H9 (cell line): ENCODE results near the gene APOL6. TPM values are rescaled to one million over a fixed set of nuclear protein-coding genes. Genes with fewer than 3 reads are reported as not detected.

Source experiments
- DNase-seq: peaks from one replicate; pipeline ENCODE4 v3.0.0-alpha.2; 2017
- H2AFZ ChIP-seq: one replicate; pipeline ENCODE4 v1.6.1; 2013; ENCODE audit warnings: mild to moderate bottlenecking, low read length, control low read depth, moderate library complexity
- H2AK5ac ChIP-seq: 2 replicates; pipeline ENCODE4 v1.6.1; 2013; ENCODE audit warnings: low read length, control low read depth, mixed read lengths; ENCODE audit not compliant: insufficient read length
- H2BK120ac ChIP-seq: one replicate; pipeline ENCODE4 v1.6.1; 2013; ENCODE audit warnings: low read depth, mild to moderate bottlenecking, low read length, control low read depth, inconsistent platforms; ENCODE audit not compliant: poor library complexity, severe bottlenecking
- H2BK12ac ChIP-seq: 2 replicates; pipeline ENCODE4 v1.6.1; 2013; ENCODE audit warnings: low read length, control low read depth, mixed read lengths, low read depth; ENCODE audit not compliant: insufficient read length
- H2BK15ac ChIP-seq: 2 replicates; pipeline ENCODE4 v1.6.1; 2013; ENCODE audit warnings: low read depth, low read length, control low read depth
- H2BK20ac ChIP-seq: one replicate; pipeline ENCODE4 v1.6.1; 2013; ENCODE audit warnings: low read depth, mild to moderate bottlenecking, low read length, control low read depth, inconsistent platforms; ENCODE audit not compliant: poor library complexity, severe bottlenecking
- H2BK5ac ChIP-seq: 2 replicates; pipeline ENCODE4 v1.6.1; 2013; ENCODE audit warnings: low read length, control low read depth, mixed read lengths; ENCODE audit not compliant: insufficient read length
- H3K14ac ChIP-seq: 2 replicates; pipeline ENCODE4 v1.6.1; 2013; ENCODE audit warnings: low read length, control low read depth; ENCODE audit not compliant: insufficient read depth
- H3K18ac ChIP-seq: 2 replicates; pipeline ENCODE4 v1.6.1; 2013; ENCODE audit warnings: low read depth, mild to moderate bottlenecking, mixed read lengths, low read length, control low read depth; ENCODE audit not compliant: insufficient read length
- H3K23ac ChIP-seq: 2 replicates; pipeline ENCODE4 v1.6.1; 2013; ENCODE audit warnings: low read length, control low read depth, mixed read lengths, low read depth; ENCODE audit not compliant: insufficient read length
- H3K23me2 ChIP-seq: 2 replicates; pipeline ENCODE4 v1.6.1; 2013; ENCODE audit warnings: low read depth, mild to moderate bottlenecking, mixed read lengths, low read length, control low read depth; ENCODE audit not compliant: insufficient read length, poor library complexity, severe bottlenecking
- H3K27ac ChIP-seq: 2 replicates; pipeline ENCODE4 v1.5.1; 2013; ENCODE audit warnings: low read length, control low read depth, mixed read lengths, low read depth; ENCODE audit not compliant: insufficient read length
- H3K27me3 ChIP-seq: 2 replicates; pipeline ENCODE4 v1.6.1; 2013; ENCODE audit warnings: low read length, control low read depth, inconsistent platforms; ENCODE audit not compliant: insufficient read depth
- H3K4ac ChIP-seq: 2 replicates; pipeline ENCODE4 v1.6.1; 2013; ENCODE audit warnings: low read depth, mild to moderate bottlenecking, control low read depth, inconsistent platforms, low read length, moderate library complexity
- H3K4me1 ChIP-seq: 2 replicates; pipeline ENCODE4 v1.6.1; 2013; ENCODE audit warnings: low read length, control low read depth, inconsistent platforms; ENCODE audit not compliant: insufficient read depth
- H3K4me2 ChIP-seq: 2 replicates; pipeline ENCODE4 v1.6.1; 2013; ENCODE audit warnings: low read length, control low read depth, mixed read lengths; ENCODE audit not compliant: insufficient read length, insufficient read depth
- H3K56ac ChIP-seq: 2 replicates; pipeline ENCODE4 v1.6.1; 2013; ENCODE audit warnings: low read depth, mild to moderate bottlenecking, mixed read lengths, low read length, control low read depth; ENCODE audit not compliant: insufficient read length
- H3K79me1 ChIP-seq: 2 replicates; pipeline ENCODE4 v1.6.1; 2013; ENCODE audit warnings: low read depth, mild to moderate bottlenecking, moderate library complexity, low read length, control low read depth, inconsistent platforms; ENCODE audit not compliant: insufficient read depth, poor library complexity, severe bottlenecking
- H3K79me2 ChIP-seq: 2 replicates; pipeline ENCODE4 v1.6.1; 2013; ENCODE audit warnings: low read length, control low read depth, inconsistent platforms; ENCODE audit not compliant: insufficient read depth
- H3K9ac ChIP-seq: 2 replicates; pipeline ENCODE4 v1.6.1; 2013; ENCODE audit warnings: low read length, control low read depth, mixed read lengths; ENCODE audit not compliant: insufficient read length; ENCODE audit errors: extremely low read depth
- H3K9me3 ChIP-seq: one replicate; pipeline ENCODE4 v1.6.1; 2013; ENCODE audit warnings: low read depth, low read length, inconsistent platforms; ENCODE audit not compliant: control insufficient read depth
- H3T11ph ChIP-seq: one replicate; pipeline ENCODE4 v1.6.1; 2013; ENCODE audit warnings: mild to moderate bottlenecking, low read length, control low read depth, inconsistent platforms
- H4K20me1 ChIP-seq: one replicate; pipeline ENCODE4 v1.6.1; 2013; ENCODE audit not compliant: control insufficient read depth, insufficient read length, insufficient read depth
- H4K5ac ChIP-seq: 2 replicates; pipeline ENCODE4 v1.6.1; 2013; ENCODE audit warnings: low read depth, mild to moderate bottlenecking, mixed read lengths, low read length, control low read depth; ENCODE audit not compliant: insufficient read length
- H4K8ac ChIP-seq: replicated peaks from 2 replicates; pipeline ENCODE4 v1.6.1; 2013; ENCODE audit warnings: low read length, control low read depth, mixed read lengths, low read depth; ENCODE audit not compliant: insufficient read length
- H4K91ac ChIP-seq: 2 replicates; pipeline ENCODE4 v1.6.1; 2013; ENCODE audit warnings: low read depth, mild to moderate bottlenecking, moderate library complexity, mixed read lengths, low read length, control low read depth; ENCODE audit not compliant: insufficient read length
- H3K27ac Mint-ChIP-seq, 3 experiments: 2 replicates in 2 of 3; 3 replicates in 1 of 3; pipeline ENCODE4 v1.8.0; 2020 to 2021; ENCODE audit warnings: mixed read lengths in 3 of 3, mild to moderate bottlenecking in 1 of 3, moderate library complexity in 1 of 3
- H3K27me3 Mint-ChIP-seq: 2 replicates; pipeline ENCODE4 v1.8.0; 2021; ENCODE audit warnings: low read depth, mild to moderate bottlenecking, moderate library complexity, mixed read lengths
- H3K36me3 Mint-ChIP-seq, 3 experiments: 2 replicates in 2 of 3; 3 replicates in 1 of 3; pipeline ENCODE4 v1.8.0; 2020 to 2021; ENCODE audit warnings: low read depth in 3 of 3, mixed read lengths in 3 of 3; ENCODE audit not compliant: insufficient read depth in 1 of 3
- H3K4me1 Mint-ChIP-seq, 2 experiments: 2 replicates each; pipeline ENCODE4 v1.8.0; 2020; ENCODE audit warnings: mixed read lengths in 2 of 2
- H3K4me3 Mint-ChIP-seq, 2 experiments: 2 replicates in 1 of 2; 3 replicates in 1 of 2; pipeline ENCODE4 v1.8.0; 2020 to 2021; ENCODE audit warnings: mild to moderate bottlenecking in 2 of 2, mixed read lengths in 2 of 2, moderate library complexity in 1 of 2
- H3K9me3 Mint-ChIP-seq, 2 experiments: 2 replicates in 1 of 2; 3 replicates in 1 of 2; pipeline ENCODE4 v1.8.0; 2020; ENCODE audit warnings: mild to moderate bottlenecking in 2 of 2, mixed read lengths in 2 of 2, moderate library complexity in 1 of 2
- CTCF ChIP-seq: fragments of 200-600 bp; sonication (generic); conservative IDR thresholded peaks from 3 replicates; pipeline ENCODE4 v1.8.0; 2021; ENCODE audit warnings: antibody characterized with exemption, mild to moderate bottlenecking
- WGBS: extraction: QIAGEN DNeasy Blood & Tissue Kit; methylation state at CpG from one replicate; pipeline ENCODE4 v1.1.7; 2013; ENCODE audit warnings: missing lambda C conversion rate, low lambda C conversion rate, mixed read lengths; ENCODE audit not compliant: insufficient read length; ENCODE audit errors: extremely low coverage; 5-methylcytosine and 5-hydroxymethylcytosine counted together
- total RNA-seq: library from RNA; stranded (reverse); gene quantifications from 2 replicates; pipeline ENCODE4 v1.2.1, GENCODE V29; 2021

Gene APOL6
- total RNA-seq, 1 experiment from 2014 or later = 0.07 TPM

DNA sequence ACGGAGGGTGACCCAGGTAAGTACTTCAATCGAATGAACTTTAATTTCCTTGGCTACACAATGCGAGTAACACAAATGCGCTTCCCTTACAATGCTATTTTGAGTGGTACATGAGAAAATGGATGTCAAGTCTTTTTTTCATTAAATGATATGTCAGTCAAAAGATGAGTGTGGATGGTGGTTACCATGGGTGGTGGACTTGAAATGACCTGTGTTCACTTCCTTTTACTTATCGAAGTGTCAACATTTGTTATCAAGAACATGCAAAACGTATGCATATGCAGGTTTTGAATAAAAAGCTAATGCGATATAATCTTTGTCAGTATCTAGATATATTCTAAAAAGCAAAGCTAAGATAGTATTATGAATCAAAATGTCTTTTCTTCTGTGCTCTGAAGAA, 60.7 kb downstream of the APOL6 start:
- Histone ChIP-seq H3K23me2 (no peaks in the 10 kb centered on the region), H3K27me3 (no peaks in the 10 kb centered on the region), H3K79me2 (no peaks in the 10 kb centered on the region), H2BK15ac (no peak overlapping the region), H2BK20ac (no peak overlapping the region), H3K79me1 (no peaks in the 10 kb centered on the region), H3T11ph (no peak overlapping the region), H3K18ac (no peak overlapping the region), H2AFZ (no peak overlapping the region), H4K5ac (no peak overlapping the region), H2AK5ac (no peak overlapping the region), H3K23ac (no peak overlapping the region), H2BK5ac (no peak overlapping the region), H3K14ac (no peak overlapping the region), H4K91ac (no peak overlapping the region), H2BK120ac (no peak overlapping the region), H4K20me1 (no peaks in the 10 kb centered on the region), H3K9ac (no peak overlapping the region), H3K4me1 (no peaks in the 10 kb centered on the region), H3K4me2 (no peak overlapping the region), H3K4ac (no peak overlapping the region), H3K27ac (no peak overlapping the region), H4K8ac (no peak overlapping the region), H3K56ac (no peak overlapping the region), H3K9me3 (no peaks in the 10 kb centered on the region), H2BK12ac (no peak overlapping the region)
- Mint-ChIP-seq H3K4me3 (no peak overlapping the region), H3K27me3 (no peaks in the 10 kb centered on the region; the same call in 1 of the 2 replicates), H3K27ac (no peak overlapping the region), H3K4me1 (no peaks in the 10 kb centered on the region), H3K9me3 (peaks cover 10 to 12% of the 10 kb centered on the region in 2 experiments; a peak in 4 of 5 replicates), H3K36me3 (peaks cover 0 to 7% (median 0%) of the 10 kb centered on the region in 3 experiments; a peak in 2 of 7 replicates)
- no peak for DNase-seq
- no CpG with 5 or more reads among the region's 7 CpGs for WGBS
- no peak for TF ChIP-seq CTCF
